ENCODE results near the gene FASTKD3. TPM values are rescaled to one million over a fixed set of nuclear protein-coding genes. Genes with fewer than 3 reads are reported as not detected.
A peak's percentile ranks its signal among the peaks of the same experiment; 100 is the strongest.

The FASTKD3 gene
- total RNA-seq, 1 donor = 12.1 TPM

- no peak overlapping the region for H3K4me3 ChIP-seq (ENCODE audit: low read depth, low read length)
- TF ChIP-seq, protein P1, sequence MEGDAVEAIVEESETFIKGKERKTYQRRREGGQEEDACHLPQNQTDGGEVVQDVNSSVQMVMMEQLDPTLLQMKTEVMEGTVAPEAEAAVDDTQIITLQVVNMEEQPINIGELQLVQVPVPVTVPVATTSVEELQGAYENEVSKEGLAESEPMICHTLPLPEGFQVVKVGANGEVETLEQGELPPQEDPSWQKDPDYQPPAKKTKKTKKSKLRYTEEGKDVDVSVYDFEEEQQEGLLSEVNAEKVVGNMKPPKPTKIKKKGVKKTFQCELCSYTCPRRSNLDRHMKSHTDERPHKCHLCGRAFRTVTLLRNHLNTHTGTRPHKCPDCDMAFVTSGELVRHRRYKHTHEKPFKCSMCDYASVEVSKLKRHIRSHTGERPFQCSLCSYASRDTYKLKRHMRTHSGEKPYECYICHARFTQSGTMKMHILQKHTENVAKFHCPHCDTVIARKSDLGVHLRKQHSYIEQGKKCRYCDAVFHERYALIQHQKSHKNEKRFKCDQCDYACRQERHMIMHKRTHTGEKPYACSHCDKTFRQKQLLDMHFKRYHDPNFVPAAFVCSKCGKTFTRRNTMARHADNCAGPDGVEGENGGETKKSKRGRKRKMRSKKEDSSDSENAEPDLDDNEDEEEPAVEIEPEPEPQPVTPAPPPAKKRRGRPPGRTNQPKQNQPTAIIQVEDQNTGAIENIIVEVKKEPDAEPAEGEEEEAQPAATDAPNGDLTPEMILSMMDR (IDR thresholded peaks at IDR 0.05; ENCODE audit: insufficient read depth, low read length) = no peak
- no peak for DNase-seq (ENCODE audit: low read depth)
These were observed 10.8 kb downstream of the FASTKD3 start for GRCh38 chr5:7857926-7858632.

DNA sequence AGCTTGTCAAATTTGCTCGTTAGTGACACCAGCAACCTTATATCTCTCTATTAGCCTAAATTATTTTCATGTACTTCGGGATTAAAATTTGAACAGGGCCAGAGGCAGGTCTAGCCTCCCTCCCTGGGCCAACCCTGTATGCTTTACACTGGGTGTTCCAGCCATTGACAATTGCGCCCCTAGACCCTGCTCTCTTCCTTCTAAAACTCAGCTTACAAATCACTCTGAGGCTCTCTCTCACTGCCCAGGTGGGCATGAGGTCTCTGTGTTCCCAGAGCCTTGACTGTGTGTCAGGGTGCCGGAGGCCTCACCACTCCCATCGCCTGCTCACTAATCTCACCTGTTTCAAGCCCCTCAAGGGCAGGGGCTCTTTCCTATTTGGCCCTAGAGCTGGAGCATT lies 11.5 kb downstream of the FASTKD3 start:
- no peak overlapping the region for H3K4me3 ChIP-seq (ENCODE audit: low read depth, low read length)
- TF ChIP-seq, protein P1 (IDR thresholded peaks at IDR 0.05; ENCODE audit: insufficient read depth, low read length) = no peak
- no peak for DNase-seq (ENCODE audit: low read depth)

- TF ChIP-seq, protein P1 (IDR thresholded peaks at IDR 0.05; ENCODE audit: insufficient read depth, low read length) = peak; percentile 66
- DNase-seq (ENCODE audit: low read depth) = peak; percentile 40
- H3K4me3 ChIP-seq (ENCODE audit: low read depth, low read length) = no peak overlapping the region
These were observed 12.0 kb downstream of the FASTKD3 start for GRCh38 chr5:7856855-7857254.

GRCh38 chr5:7855611-7856010 lies 13.2 kb downstream of the FASTKD3 start:
- H3K4me3 ChIP-seq (ENCODE audit: low read depth, low read length) = no peak overlapping the region
- TF ChIP-seq, protein P1 (IDR thresholded peaks at IDR 0.05; ENCODE audit: insufficient read depth, low read length) = no peak

GRCh38 chr5:7852988-7853387 lies 15.8 kb downstream of the FASTKD3 start:
- DNase-seq (ENCODE audit: low read depth) = no peak
- TF ChIP-seq, protein P1 (IDR thresholded peaks at IDR 0.05; ENCODE audit: insufficient read depth, low read length) = no peak
- H3K4me3 ChIP-seq (ENCODE audit: low read depth, low read length) = no peak overlapping the region

More at GRCh38 chr5:7855611-7856010, 13.2 kb downstream of the FASTKD3 start:
- no peak for DNase-seq (ENCODE audit: low read depth)

DNA sequence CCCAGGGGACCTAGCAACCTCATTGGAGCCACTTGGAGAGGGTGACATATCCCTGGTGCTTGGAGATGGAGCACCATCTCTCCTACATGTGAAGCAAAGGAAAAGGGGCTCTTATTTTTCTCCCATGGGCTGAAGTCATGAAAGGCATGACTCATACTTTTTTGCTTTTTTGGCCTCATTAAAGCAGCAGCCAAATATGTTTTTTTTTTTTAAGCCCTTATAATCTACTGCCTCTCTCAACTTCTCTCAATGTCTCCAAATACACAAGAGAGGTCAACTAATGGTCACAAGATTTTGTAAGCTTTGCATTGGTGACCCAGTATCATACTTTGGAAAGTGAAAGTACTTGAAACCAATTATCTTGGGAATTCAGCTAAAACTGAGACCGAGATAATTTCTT lies 16.3 kb downstream of the FASTKD3 start:
- TF ChIP-seq, protein P1 (IDR thresholded peaks at IDR 0.05; ENCODE audit: insufficient read depth, low read length) = no peak
- no peak overlapping the region for H3K4me3 ChIP-seq (ENCODE audit: low read depth, low read length)
- peak; percentile 36 for DNase-seq (ENCODE audit: low read depth)
